ENCODE measurements around the gene SLC13A3. TPM values are rescaled to one million over a fixed set of nuclear protein-coding genes. Genes with fewer than 3 reads are reported as not detected.

The SLC13A3 gene
- total RNA-seq, 5 donors from 2014 or later (not counting 1 experiment from before 2014, with no cell fraction given) = 0.16 to 0.49 (median 0.33) TPM; not detected in 1

GRCh38 chr20:46618316-46619100, 32.8 kb downstream of the SLC13A3 start:
- peaks cover 0 to 4% of the 10 kb centered on the region in 2 experiments for H3K27me3 ChIP-seq (replicated peaks in 1 of 2; ENCODE audit: control insufficient read depth in 2 of 2, extremely low read depth in 1 of 2, insufficient read depth in 2 of 2, low read length in 1 of 2)
- POLR2A ChIA-PET = no interaction called here
- no peaks in the 10 kb centered on the region for H3K4me1 ChIP-seq (ENCODE audit: control insufficient read depth in 1 of 2, extremely low read depth in 1 of 2, insufficient read depth in 2 of 2, low read length in 2 of 2)
- no peak overlapping the region for H3K4me3 ChIP-seq (ENCODE audit: control insufficient read depth in 1 of 2, extremely low read depth in 1 of 2, low read length in 1 of 2)
- H3K36me3 Mint-ChIP-seq = no peaks in the 10 kb centered on the region
- peaks cover 0 to 6% (median 0%) of the 10 kb centered on the region in 3 donors for H3K9me3 Mint-ChIP-seq
- 81% methylated on average over 6 of the region's 7 CpGs for WGBS (ENCODE audit: insufficient coverage)
- no peaks in the 10 kb centered on the region for H3K36me3 ChIP-seq (ENCODE audit: control insufficient read depth in 2 of 2, extremely low read depth in 1 of 2, insufficient read depth in 1 of 2, low read length in 1 of 2)
- no peak overlapping the region for H3K27ac Mint-ChIP-seq
- CTCF ChIA-PET = no interaction called here
- ATAC-seq (replicated peaks in 1 of 4) (no peak), DNase-seq (no peak)
- H3K9me3 ChIP-seq = no peaks in the 10 kb centered on the region
- H3K27me3 Mint-ChIP-seq = peaks cover under 1 to 28% of the 10 kb centered on the region in 2 donors
- H3K4me1 Mint-ChIP-seq = no peaks in the 10 kb centered on the region
- no peak overlapping the region for H3K27ac ChIP-seq (ENCODE audit: low read length)
- no peak overlapping the region for H3K4me3 Mint-ChIP-seq

- Histone ChIP-seq H3K27ac (ENCODE audit: low read length) (no peak overlapping the region), H3K4me1 (ENCODE audit: control insufficient read depth in 1 of 2, extremely low read depth in 1 of 2, insufficient read depth in 2 of 2, low read length in 2 of 2) (no peaks in the 10 kb centered on the region), H3K9me3 (no peaks in the 10 kb centered on the region), H3K4me3 (ENCODE audit: control insufficient read depth in 1 of 2, extremely low read depth in 1 of 2, low read length in 1 of 2) (no peak overlapping the region), H3K27me3 (replicated peaks in 1 of 2; ENCODE audit: control insufficient read depth in 2 of 2, extremely low read depth in 1 of 2, insufficient read depth in 2 of 2, low read length in 1 of 2) (peaks cover 0 to 4% of the 10 kb centered on the region in 2 experiments), H3K36me3 (ENCODE audit: control insufficient read depth in 2 of 2, extremely low read depth in 1 of 2, insufficient read depth in 1 of 2, low read length in 1 of 2) (no peaks in the 10 kb centered on the region)
- H3K27me3 Mint-ChIP-seq = peaks cover 3 to 25% of the 10 kb centered on the region in 2 donors
- CTCF ChIA-PET = no interaction called here
- ATAC-seq (replicated peaks in 1 of 4) = no peak
- H3K4me1 Mint-ChIP-seq = no peaks in the 10 kb centered on the region
- H3K4me3 Mint-ChIP-seq = no peak overlapping the region
- no peak for DNase-seq
- H3K36me3 Mint-ChIP-seq = no peaks in the 10 kb centered on the region
- POLR2A ChIA-PET = no interaction called here
- no CpG with 5 or more reads among the region's 1 CpG for WGBS (ENCODE audit: insufficient coverage)
- no peak overlapping the region for H3K27ac Mint-ChIP-seq
- peaks cover 0 to 3% (median 0%) of the 10 kb centered on the region in 3 donors for H3K9me3 Mint-ChIP-seq
These were observed 36.8 kb downstream of the SLC13A3 start for GRCh38 chr20:46614503-46614902.

GRCh38 chr20:46610145-46610544, 41.1 kb downstream of the SLC13A3 start:
- 78% methylated on average over 2 of the region's 2 CpGs for WGBS (ENCODE audit: insufficient coverage)
- H3K9me3 Mint-ChIP-seq = peaks cover 0 to 3% (median 0%) of the 10 kb centered on the region in 3 donors
- ChIA-PET POLR2A (no interaction called here), CTCF (no interaction called here)
- H3K4me1 ChIP-seq (ENCODE audit: control insufficient read depth in 1 of 2, extremely low read depth in 1 of 2, insufficient read depth in 2 of 2, low read length in 2 of 2) = no peaks in the 10 kb centered on the region
- no peaks in the 10 kb centered on the region for H3K4me1 Mint-ChIP-seq
- DNase-seq (no peak), ATAC-seq (replicated peaks in 1 of 4) (no peak)
- no peak overlapping the region for H3K4me3 ChIP-seq (ENCODE audit: control insufficient read depth in 1 of 2, extremely low read depth in 1 of 2, low read length in 1 of 2)
- H3K9me3 ChIP-seq = no peaks in the 10 kb centered on the region
- no peak overlapping the region for H3K27ac ChIP-seq (ENCODE audit: low read length)
- H3K27ac Mint-ChIP-seq = no peak overlapping the region
- H3K36me3 Mint-ChIP-seq = no peaks in the 10 kb centered on the region
- no peaks in the 10 kb centered on the region for H3K27me3 ChIP-seq (replicated peaks in 1 of 2; ENCODE audit: control insufficient read depth in 2 of 2, extremely low read depth in 1 of 2, insufficient read depth in 2 of 2, low read length in 1 of 2)
- peaks cover 3 to 17% of the 10 kb centered on the region in 2 donors for H3K27me3 Mint-ChIP-seq
- no peaks in the 10 kb centered on the region for H3K36me3 ChIP-seq (ENCODE audit: control insufficient read depth in 2 of 2, extremely low read depth in 1 of 2, insufficient read depth in 1 of 2, low read length in 1 of 2)
- no peak overlapping the region for H3K4me3 Mint-ChIP-seq

- H3K36me3 Mint-ChIP-seq = no peaks in the 10 kb centered on the region
- no peak overlapping the region for H3K4me3 Mint-ChIP-seq
- Histone ChIP-seq H3K9me3 (no peaks in the 10 kb centered on the region), H3K4me1 (ENCODE audit: control insufficient read depth in 1 of 2, extremely low read depth in 1 of 2, insufficient read depth in 2 of 2, low read length in 2 of 2) (no peaks in the 10 kb centered on the region), H3K27me3 (replicated peaks in 1 of 2; ENCODE audit: control insufficient read depth in 2 of 2, extremely low read depth in 1 of 2, insufficient read depth in 2 of 2, low read length in 1 of 2) (no peaks in the 10 kb centered on the region), H3K4me3 (ENCODE audit: control insufficient read depth in 1 of 2, extremely low read depth in 1 of 2, low read length in 1 of 2) (no peak overlapping the region), H3K27ac (ENCODE audit: low read length) (no peak overlapping the region), H3K36me3 (ENCODE audit: control insufficient read depth in 2 of 2, extremely low read depth in 1 of 2, insufficient read depth in 1 of 2, low read length in 1 of 2) (no peaks in the 10 kb centered on the region)
- DNase-seq (no peak), ATAC-seq (replicated peaks in 1 of 4) (no peak)
- CTCF ChIA-PET = no interaction called here
- no peaks in the 10 kb centered on the region for H3K4me1 Mint-ChIP-seq
- POLR2A ChIA-PET = no interaction called here
- H3K27me3 Mint-ChIP-seq = peaks cover 3 to 14% of the 10 kb centered on the region in 2 donors
- 80% methylated on average over 1 of the region's 4 CpGs for WGBS (ENCODE audit: insufficient coverage)
- H3K9me3 Mint-ChIP-seq = peaks cover 0 to 3% (median 0%) of the 10 kb centered on the region in 3 donors
- H3K27ac Mint-ChIP-seq = no peak overlapping the region
These were observed 42.2 kb downstream of the SLC13A3 start for GRCh38 chr20:46609043-46609442.

GRCh38 chr20:46607849-46608497, 43.3 kb downstream of the SLC13A3 start:
- no peaks in the 10 kb centered on the region for H3K27me3 ChIP-seq (replicated peaks in 1 of 2; ENCODE audit: control insufficient read depth in 2 of 2, extremely low read depth in 1 of 2, insufficient read depth in 2 of 2, low read length in 1 of 2)
- peaks cover 0 to 3% (median 0%) of the 10 kb centered on the region in 3 donors for H3K9me3 Mint-ChIP-seq
- H3K27ac ChIP-seq (ENCODE audit: low read length) = no peak overlapping the region
- 90% methylated on average over 4 of the region's 8 CpGs for WGBS (ENCODE audit: insufficient coverage)
- no peak overlapping the region for H3K4me3 ChIP-seq (ENCODE audit: control insufficient read depth in 1 of 2, extremely low read depth in 1 of 2, low read length in 1 of 2)
- ChIA-PET CTCF (no interaction called here), POLR2A (no interaction called here)
- no peak for DNase-seq
- no peaks in the 10 kb centered on the region for H3K36me3 Mint-ChIP-seq
- H3K9me3 ChIP-seq = no peaks in the 10 kb centered on the region
- ATAC-seq (replicated peaks in 1 of 4) = no peak
- H3K27ac Mint-ChIP-seq = no peak overlapping the region
- H3K36me3 ChIP-seq (ENCODE audit: control insufficient read depth in 2 of 2, extremely low read depth in 1 of 2, insufficient read depth in 1 of 2, low read length in 1 of 2) = no peaks in the 10 kb centered on the region
- peaks cover 0 to 7% of the 10 kb centered on the region in 2 donors for H3K27me3 Mint-ChIP-seq
- no peaks in the 10 kb centered on the region for H3K4me1 Mint-ChIP-seq
- H3K4me3 Mint-ChIP-seq = no peak overlapping the region
- no peaks in the 10 kb centered on the region for H3K4me1 ChIP-seq (ENCODE audit: control insufficient read depth in 1 of 2, extremely low read depth in 1 of 2, insufficient read depth in 2 of 2, low read length in 2 of 2)

GRCh38 chr20:46607191-46607848, 43.9 kb downstream of the SLC13A3 start:
- H3K4me3 Mint-ChIP-seq = no peak overlapping the region
- Histone ChIP-seq H3K36me3 (ENCODE audit: control insufficient read depth in 2 of 2, extremely low read depth in 1 of 2, insufficient read depth in 1 of 2, low read length in 1 of 2) (no peaks in the 10 kb centered on the region), H3K9me3 (no peaks in the 10 kb centered on the region), H3K27me3 (replicated peaks in 1 of 2; ENCODE audit: control insufficient read depth in 2 of 2, extremely low read depth in 1 of 2, insufficient read depth in 2 of 2, low read length in 1 of 2) (no peaks in the 10 kb centered on the region), H3K4me1 (ENCODE audit: control insufficient read depth in 1 of 2, extremely low read depth in 1 of 2, insufficient read depth in 2 of 2, low read length in 2 of 2) (no peaks in the 10 kb centered on the region), H3K27ac (ENCODE audit: low read length) (no peak overlapping the region), H3K4me3 (ENCODE audit: control insufficient read depth in 1 of 2, extremely low read depth in 1 of 2, low read length in 1 of 2) (no peak overlapping the region)
- POLR2A ChIA-PET = no interaction called here
- DNase-seq = no peak
- H3K27me3 Mint-ChIP-seq = peaks cover 0 to 4% of the 10 kb centered on the region in 2 donors
- no peak for ATAC-seq (replicated peaks in 1 of 4)
- peaks cover 0 to 3% (median 0%) of the 10 kb centered on the region in 3 donors for H3K9me3 Mint-ChIP-seq
- H3K4me1 Mint-ChIP-seq = no peaks in the 10 kb centered on the region
- WGBS (ENCODE audit: insufficient coverage) = no CpG with 5 or more reads among the region's 4 CpGs
- no peak overlapping the region for H3K27ac Mint-ChIP-seq
- no peaks in the 10 kb centered on the region for H3K36me3 Mint-ChIP-seq
- CTCF ChIA-PET = no interaction called here
